Activated CD8-positive, alpha-beta T cell treated with anti-CD3 and anti-CD28 coated beads, Interleukin-2, amount 10 ng/mL, durations not matched to agents 7 days and 5 days (primary cell): ENCODE data around the gene CCDC159. TPM values are rescaled to one million over a fixed set of nuclear protein-coding genes. Genes with fewer than 3 reads are reported as not detected.
A peak's percentile ranks its signal among the peaks of the same experiment; 100 is the strongest.
"Not testable (repeated sequence)": the region's sequence is repeated elsewhere in the genome, so short reads cannot be mapped to it uniquely, and the experiment has no call there.

Source experiments
- ATAC-seq: fragments of 150-1000 bp; cut with Tn5 transposase; one replicate; pipeline ENCODE4 v1.10.0; 2021; ENCODE audit warnings: moderate library complexity
- CTCF ChIA-PET: fragments of 350-600 bp; sonication (Branson Sonifier 250); formaldehyde crosslinking; loops from one replicate; lab custom pipeline; 2021; ENCODE audit warnings: antibody characterized with exemption; lab: Charles Lee
- POLR2A ChIA-PET: fragments of 350-600 bp; sonication (Branson Sonifier 250); formaldehyde crosslinking; loops from one replicate; lab custom pipeline; 2021; ENCODE audit warnings: antibody characterized with exemption; lab: Charles Lee
- DNase-seq: peaks from one replicate; pipeline ENCODE4 v3.0.0-alpha.2; 2020
- H3K27ac Mint-ChIP-seq: one replicate; pipeline ENCODE4 v1.8.0; 2021; ENCODE audit warnings: mild to moderate bottlenecking, mixed read lengths
- H3K27me3 Mint-ChIP-seq: one replicate; pipeline ENCODE4 v1.8.0; 2021; ENCODE audit warnings: low read depth, mixed read lengths
- H3K36me3 Mint-ChIP-seq: one replicate; pipeline ENCODE4 v1.8.0; 2021; ENCODE audit warnings: low read depth, mixed read lengths
- H3K4me1 Mint-ChIP-seq: one replicate; pipeline ENCODE4 v1.8.0; 2021; ENCODE audit warnings: low read depth, mixed read lengths
- H3K4me3 Mint-ChIP-seq: one replicate; pipeline ENCODE4 v1.8.0; 2021; ENCODE audit warnings: mild to moderate bottlenecking, mixed read lengths
- H3K9me3 Mint-ChIP-seq: one replicate; pipeline ENCODE4 v1.8.0; 2022; ENCODE audit warnings: mixed read lengths; ENCODE audit not compliant: insufficient read depth
- total RNA-seq, 2 experiments: library from RNA; stranded (reverse); gene quantifications; one replicate each; pipeline ENCODE4 v1.2.3, GENCODE V29; 2021

CCDC159 gene
- total RNA-seq, 2 experiments from 2014 or later = 9.9 to 13.6 TPM

- POLR2A ChIA-PET = interaction anchor here (0.9 to 1.0 kb wide), 2 partner anchors 15 to 16 kb away, joined by 3 read pairs; no protein-coding TSS in a partner anchor
- peaks cover 28% of the 10 kb centered on the region for H3K36me3 Mint-ChIP-seq
- H3K4me1 Mint-ChIP-seq = peaks cover 28% of the 10 kb centered on the region
- CTCF ChIA-PET = interaction anchor here (1.5 kb wide), 1 partner anchor 42 kb away, joined by 6 read pairs; no protein-coding TSS in a partner anchor
- H3K27me3 Mint-ChIP-seq = no peaks in the 10 kb centered on the region
- DNase-seq (no peak), ATAC-seq (no peak)
- H3K27ac Mint-ChIP-seq = no peak overlapping the region
- H3K4me3 Mint-ChIP-seq = peak overlapping the region; percentile 73
- no peaks in the 10 kb centered on the region for H3K9me3 Mint-ChIP-seq
These were observed 7.6 kb upstream of the CCDC159 start for GRCh38 chr19:11338569-11339253.

GRCh38 chr19:11339254-11340098, 6.8 kb upstream of the CCDC159 start, which contains the start of gene RAB3D:
TSS of gene RAB3D (minus strand) at chr19:11339657. CDS start at chr19:11337399, 2,258 bp downstream.
- no peaks in the 10 kb centered on the region for H3K9me3 Mint-ChIP-seq
- H3K27ac Mint-ChIP-seq = no peak within 1 kb of the TSS
- ChIA-PET POLR2A (interaction anchor here (0.6 to 1.2 kb wide), 5 partner anchors 8 to 42 kb away, joined by 3 to 7 read pairs (median 3); partner anchors contain the start of gene SWSAP1), CTCF (interaction anchor here (0.9 to 1.5 kb wide), 5 partner anchors 15 to 143 kb away, joined by 3 to 6 read pairs (median 4); no protein-coding TSS in a partner anchor)
- H3K4me1 Mint-ChIP-seq = peaks cover 31% of the 10 kb centered on the region
- H3K36me3 Mint-ChIP-seq = peaks cover 25% of the 10 kb centered on the region
- peak within 1 kb of the TSS; percentile 73 for H3K4me3 Mint-ChIP-seq
- peak; percentile 89 for DNase-seq
- peak; percentile 92 for ATAC-seq
- H3K27me3 Mint-ChIP-seq = no peaks in the 10 kb centered on the region

DNA sequence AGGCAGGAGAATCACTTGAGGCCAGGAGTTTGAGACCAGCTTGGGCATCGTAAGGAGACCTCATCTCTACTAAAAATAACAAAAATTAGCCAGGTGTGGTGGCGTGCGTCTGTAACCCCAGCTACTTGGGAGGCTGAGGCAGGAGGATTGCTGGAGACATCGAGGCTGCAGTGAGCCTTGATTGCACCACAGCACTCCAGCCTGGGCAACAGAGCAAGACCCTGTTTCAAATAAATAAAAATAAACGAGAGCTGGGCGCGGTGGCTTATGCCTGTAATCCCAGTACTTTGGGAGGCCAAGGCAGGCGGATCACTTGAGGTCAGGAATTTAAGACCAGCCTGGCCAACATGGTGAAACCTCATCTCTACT, 6.2 kb upstream of the CCDC159 start:
- CTCF ChIA-PET = interaction anchor here (0.9 to 1.5 kb wide), 5 partner anchors 16 to 142 kb away, joined by 3 to 6 read pairs (median 4); no protein-coding TSS in a partner anchor
- Mint-ChIP-seq H3K4me1 (peaks cover 32% of the 10 kb centered on the region), H3K36me3 (peaks cover 22% of the 10 kb centered on the region), H3K4me3 (peak overlapping the region; percentile 61)
- DNase-seq, ATAC-seq, H3K27ac Mint-ChIP-seq, H3K9me3 Mint-ChIP-seq, H3K27me3 Mint-ChIP-seq: not testable (repeated sequence)
- POLR2A ChIA-PET = interaction anchor here (0.6 to 1.2 kb wide), 4 partner anchors 9 to 41 kb away, joined by 3 to 7 read pairs (median 4); partner anchors contain the start of gene SWSAP1

DNA sequence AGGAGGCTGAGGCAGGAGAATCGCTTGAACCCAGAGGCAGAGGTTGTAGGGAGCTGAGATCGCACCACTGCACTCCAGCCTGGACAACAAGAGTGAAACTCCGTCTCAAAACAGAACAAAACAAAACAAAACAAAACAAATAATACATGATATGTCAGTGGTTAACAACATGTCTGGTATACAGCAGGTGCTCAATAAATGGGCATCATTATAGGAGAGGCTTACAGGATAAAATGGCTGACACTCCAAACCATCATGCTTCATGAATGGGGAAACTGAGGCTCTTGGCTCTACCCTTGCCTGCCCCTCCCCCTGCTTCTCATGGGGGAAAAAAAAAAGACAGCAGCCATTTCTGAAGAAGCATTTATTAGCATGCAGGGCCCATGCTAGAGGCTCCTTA, 3.9 kb upstream of the CCDC159 start:
- Mint-ChIP-seq H3K4me3 (no peak overlapping the region), H3K36me3 (peaks cover 6% of the 10 kb centered on the region), H3K4me1 (peaks cover 46% of the 10 kb centered on the region), H3K9me3 (no peaks in the 10 kb centered on the region), H3K27ac (no peak overlapping the region), H3K27me3 (no peaks in the 10 kb centered on the region)
- DNase-seq (no peak), ATAC-seq (no peak)
- CTCF ChIA-PET = no interaction called here
- POLR2A ChIA-PET = interaction anchor here (0.6 kb wide), 1 partner anchor 23 kb away, joined by 3 read pairs; no protein-coding TSS in a partner anchor

DNA sequence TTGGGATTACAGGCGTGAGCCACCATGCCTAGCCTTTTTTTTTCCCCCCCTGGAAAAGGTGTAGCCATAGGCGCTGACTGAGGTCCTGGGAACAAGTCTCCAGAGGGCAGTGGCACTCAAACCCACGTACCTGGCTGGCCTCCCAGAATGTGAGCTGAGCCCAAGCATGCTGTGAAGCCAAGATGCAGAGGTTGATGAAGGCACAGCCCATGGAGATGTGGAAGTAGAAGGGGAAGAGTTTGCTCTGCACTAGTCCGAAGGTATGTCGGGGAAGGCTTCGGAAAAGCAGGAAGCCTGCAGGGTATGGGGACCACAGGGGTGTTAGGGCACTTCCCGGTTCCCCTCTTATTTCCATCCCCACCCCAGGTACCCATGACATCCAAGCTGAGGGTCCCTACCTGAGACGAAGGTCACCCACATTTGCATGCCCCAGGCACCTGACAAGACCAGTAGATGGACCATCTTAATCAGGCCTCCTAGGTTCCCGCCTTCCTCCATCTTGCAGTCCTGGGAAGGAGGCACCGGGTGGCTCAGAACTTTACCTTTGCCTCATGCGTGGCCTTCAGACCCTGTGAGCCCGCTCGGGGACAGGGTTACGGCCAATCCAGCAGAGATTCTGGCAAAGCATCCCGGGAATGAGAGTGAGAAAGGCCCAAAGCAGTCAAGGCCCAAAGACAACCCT, 1.1 kb upstream of the CCDC159 start:
- Mint-ChIP-seq H3K27ac (peak overlapping the region; percentile 92), H3K27me3 (no peaks in the 10 kb centered on the region), H3K36me3 (peaks cover 13% of the 10 kb centered on the region), H3K4me3 (peak overlapping the region; percentile 85), H3K9me3 (peaks cover 6% of the 10 kb centered on the region), H3K4me1 (peaks cover 26% of the 10 kb centered on the region)
- ChIA-PET POLR2A (interaction anchor here (2.1 kb wide), 1 partner anchor 30 kb away, joined by 12 read pairs; the partner anchor contains the start of gene SWSAP1), CTCF (interaction anchor here (1.0 to 3.2 kb wide), 4 partner anchors 29 to 51 kb away, joined by 3 to 20 read pairs (median 8); partner anchors contain the start of gene SWSAP1)
- ATAC-seq (no peak), DNase-seq (no peak)

DNA sequence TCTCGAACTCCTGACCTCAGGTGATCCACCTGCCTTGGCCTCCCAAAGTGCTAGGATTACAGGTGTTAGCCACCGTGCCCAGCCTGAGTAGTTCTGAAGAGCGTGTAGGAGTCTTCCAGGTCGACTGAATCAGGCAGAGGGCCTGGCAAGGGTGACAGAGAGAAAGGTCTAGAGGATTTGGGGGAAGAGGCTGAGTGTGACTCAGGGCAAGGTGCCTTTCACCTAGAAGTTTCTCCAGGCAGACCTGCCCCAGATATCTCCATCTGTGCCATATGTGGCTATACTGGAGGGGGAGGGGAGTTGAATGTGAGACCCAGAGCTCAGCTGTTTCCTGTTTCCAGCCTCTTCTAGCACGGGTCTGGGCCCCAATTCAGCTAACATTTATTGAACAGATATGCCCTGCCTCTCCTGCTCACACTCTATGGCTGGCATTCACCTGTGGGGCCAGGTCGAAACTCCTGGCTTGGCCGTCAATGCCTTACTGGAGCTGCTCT, 1.3 kb downstream of the CCDC159 start:
- POLR2A ChIA-PET = no interaction called here
- Mint-ChIP-seq H3K9me3 (peaks cover 6% of the 10 kb centered on the region), H3K36me3 (peaks cover 7% of the 10 kb centered on the region), H3K27ac (no peak overlapping the region), H3K27me3 (no peaks in the 10 kb centered on the region), H3K4me1 (peaks cover 26% of the 10 kb centered on the region), H3K4me3 (peak overlapping the region; percentile 85)
- no peak for ATAC-seq
- no peak for DNase-seq
- CTCF ChIA-PET = interaction anchor here (1.3 to 3.2 kb wide), 4 partner anchors 10 to 36 kb away, joined by 4 to 20 read pairs (median 5); no protein-coding TSS in a partner anchor

DNA sequence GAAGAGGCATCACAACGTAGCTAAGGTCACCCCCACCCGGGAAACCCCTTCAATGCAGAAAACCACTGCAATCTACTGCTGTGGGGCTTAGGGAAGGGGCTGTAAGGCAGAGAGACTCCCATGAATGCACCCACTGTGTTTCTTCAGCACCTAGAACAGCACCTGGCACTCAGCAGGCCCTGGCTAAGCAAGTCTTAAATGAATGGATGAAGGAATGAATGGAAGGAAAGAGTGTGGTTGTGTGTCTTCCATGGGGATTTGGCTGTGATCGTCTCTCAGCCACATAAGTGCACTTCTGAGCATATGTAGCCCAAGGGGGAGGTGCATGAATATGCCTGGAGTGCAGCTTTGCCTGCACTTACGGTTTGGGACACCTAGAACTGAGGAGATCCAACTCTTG, 2.9 kb downstream of the CCDC159 start:
- H3K36me3 Mint-ChIP-seq = peaks cover 7% of the 10 kb centered on the region
- peaks cover 26% of the 10 kb centered on the region for H3K4me1 Mint-ChIP-seq
- DNase-seq (no peak), ATAC-seq (no peak)
- H3K27ac Mint-ChIP-seq = no peak overlapping the region
- ChIA-PET POLR2A (interaction anchor here (0.8 to 1.1 kb wide), 2 partner anchors 9 to 25 kb away, joined by 3 to 4 read pairs; partner anchors contain the start of gene SWSAP1), CTCF (no interaction called here)
- no peaks in the 10 kb centered on the region for H3K27me3 Mint-ChIP-seq
- no peak overlapping the region for H3K4me3 Mint-ChIP-seq
- peaks cover 6% of the 10 kb centered on the region for H3K9me3 Mint-ChIP-seq

GRCh38 chr19:11354102-11354501, 7.8 kb downstream of the CCDC159 start:
- CTCF ChIA-PET, H3K27me3 Mint-ChIP-seq, DNase-seq, ATAC-seq, H3K4me3 Mint-ChIP-seq, H3K36me3 Mint-ChIP-seq, H3K9me3 Mint-ChIP-seq, H3K27ac Mint-ChIP-seq: not testable (repeated sequence)
- POLR2A ChIA-PET = interaction anchor here (0.6 kb wide), 2 partner anchors 95 to 98 kb away, joined by 3 read pairs; no protein-coding TSS in a partner anchor
- H3K4me1 Mint-ChIP-seq = peaks cover 13% of the 10 kb centered on the region

- H3K36me3 Mint-ChIP-seq = no peaks in the 10 kb centered on the region
- DNase-seq = peak; percentile 85
- H3K4me1 Mint-ChIP-seq = peaks cover 13% of the 10 kb centered on the region
- CTCF ChIA-PET = no interaction called here
- peak; percentile 91 for ATAC-seq
- peak within 1 kb of the TSS; percentile 8 for H3K4me3 Mint-ChIP-seq
- H3K27ac Mint-ChIP-seq = no peak within 1 kb of the TSS
- POLR2A ChIA-PET = no interaction called here
- H3K27me3 Mint-ChIP-seq = peaks cover 10% of the 10 kb centered on the region
- no peaks in the 10 kb centered on the region for H3K9me3 Mint-ChIP-seq
These were observed 9.1 kb downstream of the CCDC159 start, which contains the start of gene PLPPR2 for GRCh38 chr19:11355160-11356073. TSS of gene PLPPR2 (plus strand) at chr19:11355432. CDS start at chr19:11357674, 2,242 bp downstream.

DNA sequence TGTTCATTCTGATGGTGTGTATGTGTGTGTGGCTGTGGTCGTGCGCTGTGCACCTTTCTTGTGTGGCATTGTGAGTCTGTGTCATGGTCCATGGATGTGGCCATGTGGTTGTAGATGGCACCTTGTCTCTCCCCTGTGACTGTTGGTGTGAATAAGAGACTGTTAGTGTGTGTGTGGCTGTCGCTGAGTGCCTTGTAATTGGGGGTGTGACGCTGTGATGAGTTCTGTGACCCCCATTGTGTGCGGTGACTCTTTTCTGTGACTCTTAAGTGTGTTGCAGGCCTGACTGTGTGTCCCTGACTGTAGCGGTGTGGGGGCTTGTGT, 9.7 kb downstream of the CCDC159 start:
- peaks cover 13% of the 10 kb centered on the region for H3K4me1 Mint-ChIP-seq
- DNase-seq (no peak), ATAC-seq (no peak)
- POLR2A ChIA-PET = no interaction called here
- CTCF ChIA-PET = no interaction called here
- H3K27me3 Mint-ChIP-seq = peaks cover 10% of the 10 kb centered on the region
- no peaks in the 10 kb centered on the region for H3K9me3 Mint-ChIP-seq
- H3K4me3 Mint-ChIP-seq = peak overlapping the region; percentile 8
- no peaks in the 10 kb centered on the region for H3K36me3 Mint-ChIP-seq
- H3K27ac Mint-ChIP-seq = no peak overlapping the region
